ENCODE results near the gene DOCK8. TPM values are rescaled to one million over a fixed set of nuclear protein-coding genes. Genes with fewer than 3 reads are reported as not detected.

Gene DOCK8
- total and polyA plus RNA-seq, 2 experiments from 2014 or later, result not detected

GRCh38 chr9:477193-477592 is 262.5 kb downstream of the DOCK8 start:
- H3K9me2 ChIP-seq (ENCODE audit: insufficient read depth), result no peaks in the 10 kb centered on the region
- no peaks in the 10 kb centered on the region for H4K20me1 ChIP-seq (ENCODE audit: insufficient read depth)
- DNase-seq, result no peak
- H3K9me3 ChIP-seq (ENCODE audit: low read depth), result no peaks in the 10 kb centered on the region
- no peaks in the 10 kb centered on the region for H3F3A ChIP-seq (ENCODE audit: insufficient read depth)
- H3K27me3 ChIP-seq (replicated peaks; ENCODE audit: insufficient read depth), result no peaks in the 10 kb centered on the region
- H3K4me1 ChIP-seq (ENCODE audit: insufficient read depth), result no peaks in the 10 kb centered on the region
- H3K4me2 ChIP-seq (ENCODE audit: unreplicated experiment), result no peak overlapping the region
- no peak overlapping the region for H3K4me3 ChIP-seq
- TF ChIP-seq EZH2 (IDR thresholded peaks at IDR 0.05; ENCODE audit: insufficient read depth, poor library complexity, severe bottlenecking) (no peak), EZH2phosphoT487 (IDR thresholded peaks at IDR 0.05; ENCODE audit: insufficient read depth, low read depth) (no peak)
- no peaks in the 10 kb centered on the region for H3K79me2 ChIP-seq (ENCODE audit: insufficient read depth)
- H3K9ac ChIP-seq, result no peak overlapping the region
- no peak overlapping the region for H3K27ac ChIP-seq
- H3K36me3 ChIP-seq (ENCODE audit: low read depth), result no peaks in the 10 kb centered on the region
- in situ Hi-C loops (cut with MboI), result no loop called here
- no peak overlapping the region for H2AFZ ChIP-seq

GRCh38 chr9:479304-479970 is 264.8 kb downstream of the DOCK8 start:
- H3K36me3 ChIP-seq (ENCODE audit: low read depth), result no peaks in the 10 kb centered on the region
- H3K79me2 ChIP-seq (ENCODE audit: insufficient read depth), result no peaks in the 10 kb centered on the region
- no peaks in the 10 kb centered on the region for H3K27me3 ChIP-seq (replicated peaks; ENCODE audit: insufficient read depth)
- no peak overlapping the region for H2AFZ ChIP-seq
- H3K9me2 ChIP-seq (ENCODE audit: insufficient read depth), result no peaks in the 10 kb centered on the region
- H3K4me1 ChIP-seq (ENCODE audit: insufficient read depth), result no peaks in the 10 kb centered on the region
- WGBS, 2 experiments (ENCODE audit: low coverage in 1 of 2, low lambda C conversion rate in 2 of 2, missing lambda C conversion rate in 2 of 2), result 19 to 26% methylated on average over 3 to 4 of the region's 4 CpGs
- no peaks in the 10 kb centered on the region for H3K9me3 ChIP-seq (ENCODE audit: low read depth)
- in situ Hi-C loops (cut with MboI), result no loop called here
- no peak overlapping the region for H3K9ac ChIP-seq
- DNase-seq, result no peak
- no peaks in the 10 kb centered on the region for H3F3A ChIP-seq (ENCODE audit: insufficient read depth)
- TF ChIP-seq EZH2 (IDR thresholded peaks at IDR 0.05; ENCODE audit: insufficient read depth, poor library complexity, severe bottlenecking) (no peak), EZH2phosphoT487 (IDR thresholded peaks at IDR 0.05; ENCODE audit: insufficient read depth, low read depth) (no peak)
- no peaks in the 10 kb centered on the region for H4K20me1 ChIP-seq (ENCODE audit: insufficient read depth)
- no peak overlapping the region for H3K4me3 ChIP-seq
- no peak overlapping the region for H3K4me2 ChIP-seq (ENCODE audit: unreplicated experiment)
- H3K27ac ChIP-seq, result no peak overlapping the region

DNA sequence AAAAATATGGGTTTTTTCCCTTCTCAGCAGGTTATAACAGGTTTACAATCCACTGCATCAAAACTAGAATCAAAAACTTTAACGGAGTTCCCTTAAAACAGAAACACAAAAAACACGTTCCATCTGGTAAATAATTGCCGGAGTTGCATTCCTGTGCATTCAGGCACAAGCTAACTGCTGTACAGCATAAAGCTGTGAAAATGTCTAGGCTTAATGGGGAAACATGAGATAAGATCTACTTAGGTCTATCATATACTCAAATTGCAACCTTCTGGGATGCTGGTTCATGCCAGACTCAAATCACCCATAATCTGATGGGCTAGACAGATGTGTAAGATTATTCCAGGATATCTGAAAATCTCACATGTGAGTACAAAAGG is 265.3 kb downstream of the DOCK8 start:
- Histone ChIP-seq H3K4me3 (no peak overlapping the region), H3F3A (ENCODE audit: insufficient read depth) (no peaks in the 10 kb centered on the region), H3K36me3 (ENCODE audit: low read depth) (no peaks in the 10 kb centered on the region), H3K4me1 (ENCODE audit: insufficient read depth) (no peaks in the 10 kb centered on the region), H3K9ac (no peak overlapping the region), H2AFZ (no peak overlapping the region), H3K9me2 (ENCODE audit: insufficient read depth) (no peaks in the 10 kb centered on the region), H3K4me2 (ENCODE audit: unreplicated experiment) (no peak overlapping the region), H3K27ac (no peak overlapping the region), H3K9me3 (ENCODE audit: low read depth) (no peaks in the 10 kb centered on the region), H3K79me2 (ENCODE audit: insufficient read depth) (no peaks in the 10 kb centered on the region), H3K27me3 (replicated peaks; ENCODE audit: insufficient read depth) (no peaks in the 10 kb centered on the region), H4K20me1 (ENCODE audit: insufficient read depth) (no peaks in the 10 kb centered on the region)
- TF ChIP-seq EZH2 (IDR thresholded peaks at IDR 0.05; ENCODE audit: insufficient read depth, poor library complexity, severe bottlenecking) (no peak), EZH2phosphoT487 (IDR thresholded peaks at IDR 0.05; ENCODE audit: insufficient read depth, low read depth) (no peak)
- no peak for DNase-seq
- WGBS, 2 experiments (ENCODE audit: low coverage in 1 of 2, low lambda C conversion rate in 2 of 2, missing lambda C conversion rate in 2 of 2), result 24 to 29% methylated on average over 3 of the region's 3 CpGs
- in situ Hi-C loops (cut with MboI), result no loop called here

GRCh38 chr9:482739-483138 is 268.1 kb downstream of the DOCK8 start:
- H3K4me3 ChIP-seq, result no peak overlapping the region
- H3K36me3 ChIP-seq (ENCODE audit: low read depth), result no peaks in the 10 kb centered on the region
- no peaks in the 10 kb centered on the region for H3K9me3 ChIP-seq (ENCODE audit: low read depth)
- no peaks in the 10 kb centered on the region for H3K27me3 ChIP-seq (replicated peaks; ENCODE audit: insufficient read depth)
- no peaks in the 10 kb centered on the region for H3K9me2 ChIP-seq (ENCODE audit: insufficient read depth)
- no peak overlapping the region for H3K9ac ChIP-seq
- H3F3A ChIP-seq (ENCODE audit: insufficient read depth), result no peaks in the 10 kb centered on the region
- no peaks in the 10 kb centered on the region for H4K20me1 ChIP-seq (ENCODE audit: insufficient read depth)
- H3K27ac ChIP-seq, result no peak overlapping the region
- TF ChIP-seq EZH2 (IDR thresholded peaks at IDR 0.05; ENCODE audit: insufficient read depth, poor library complexity, severe bottlenecking), result no peak
- no peak for TF ChIP-seq EZH2phosphoT487 (IDR thresholded peaks at IDR 0.05; ENCODE audit: insufficient read depth, low read depth)
- DNase-seq, result no peak
- 59 to 67% methylated on average over 7 of the region's 7 CpGs for WGBS, 2 experiments (ENCODE audit: low coverage in 1 of 2, low lambda C conversion rate in 2 of 2, missing lambda C conversion rate in 2 of 2)
- no peak overlapping the region for H2AFZ ChIP-seq
- in situ Hi-C loops (cut with MboI), result no loop called here
- H3K4me2 ChIP-seq (ENCODE audit: unreplicated experiment), result no peak overlapping the region
- H3K79me2 ChIP-seq (ENCODE audit: insufficient read depth), result no peaks in the 10 kb centered on the region
- H3K4me1 ChIP-seq (ENCODE audit: insufficient read depth), result no peaks in the 10 kb centered on the region

- H3K4me1 ChIP-seq (ENCODE audit: insufficient read depth), result no peaks in the 10 kb centered on the region
- H3K27me3 ChIP-seq (replicated peaks; ENCODE audit: insufficient read depth), result no peaks in the 10 kb centered on the region
- H2AFZ ChIP-seq, result no peak overlapping the region
- no peaks in the 10 kb centered on the region for H4K20me1 ChIP-seq (ENCODE audit: insufficient read depth)
- 57 to 58% methylated on average over 4 of the region's 4 CpGs for WGBS, 2 experiments (ENCODE audit: low coverage in 1 of 2, low lambda C conversion rate in 2 of 2, missing lambda C conversion rate in 2 of 2)
- DNase-seq, result no peak
- H3K4me2 ChIP-seq (ENCODE audit: unreplicated experiment), result no peak overlapping the region
- no peaks in the 10 kb centered on the region for H3K36me3 ChIP-seq (ENCODE audit: low read depth)
- no peaks in the 10 kb centered on the region for H3K9me3 ChIP-seq (ENCODE audit: low read depth)
- no peak overlapping the region for H3K9ac ChIP-seq
- TF ChIP-seq EZH2 (IDR thresholded peaks at IDR 0.05; ENCODE audit: insufficient read depth, poor library complexity, severe bottlenecking) (no peak), EZH2phosphoT487 (IDR thresholded peaks at IDR 0.05; ENCODE audit: insufficient read depth, low read depth) (no peak)
- no peaks in the 10 kb centered on the region for H3F3A ChIP-seq (ENCODE audit: insufficient read depth)
- H3K79me2 ChIP-seq (ENCODE audit: insufficient read depth), result no peaks in the 10 kb centered on the region
- H3K9me2 ChIP-seq (ENCODE audit: insufficient read depth), result no peaks in the 10 kb centered on the region
- H3K4me3 ChIP-seq, result no peak overlapping the region
- no peak overlapping the region for H3K27ac ChIP-seq
- in situ Hi-C loops (cut with MboI), result no loop called here
These were observed 271.5 kb downstream of the DOCK8 start for GRCh38 chr9:486156-486555.

Measured in GM23248 (cell line).